WTC11 (cell line): ENCODE measurements around the gene EXPH5.

Source experiments
- FOXP1 ChIP-seq: sonication (generic); formaldehyde crosslinking; IDR thresholded peaks from 2 replicates; pipeline ENCODE4 v1.8.0; 2022; ENCODE audit warnings: missing genetic modification reagents, mild to moderate bottlenecking, moderate library complexity, borderline replicate concordance
- SP1 ChIP-seq: sonication (generic); formaldehyde crosslinking; conservative IDR thresholded peaks from 2 replicates; pipeline ENCODE4 v1.8.1; 2022; ENCODE audit warnings: missing genetic modification reagents
- ZNF671 ChIP-seq: fragments of 250-450 bp; sonication (Bioruptor Pico); IDR thresholded peaks from 2 replicates; pipeline ENCODE4 v1.8.0; 2021; ENCODE audit warnings: mild to moderate bottlenecking
- TF ChIP-seq, protein P1 (sequence below): sonication (generic); formaldehyde crosslinking; IDR thresholded peaks from 2 replicates; pipeline ENCODE4 v1.8.1; 2023; ENCODE audit warnings: mild to moderate bottlenecking, missing genetic modification reagents, moderate library complexity
- TF ChIP-seq, protein P2 (sequence below): fragments of 200-600 bp; IDR thresholded peaks from 2 replicates; pipeline ENCODE4 v1.8.0; 2022; ENCODE audit warnings: antibody characterized with exemption
- TF ChIP-seq, protein P3 (sequence below): fragments of 250-450 bp; sonication (Bioruptor Pico); IDR thresholded peaks from 2 replicates; pipeline ENCODE4 v1.9.0; 2021; ENCODE audit warnings: moderate library complexity, mild to moderate bottlenecking, inconsistent platforms, borderline replicate concordance

- TF ChIP-seq SP1 (CRISPR knock-in tag), result no peak
- no peak for TF ChIP-seq ZNF671
- TF ChIP-seq, protein P1, sequence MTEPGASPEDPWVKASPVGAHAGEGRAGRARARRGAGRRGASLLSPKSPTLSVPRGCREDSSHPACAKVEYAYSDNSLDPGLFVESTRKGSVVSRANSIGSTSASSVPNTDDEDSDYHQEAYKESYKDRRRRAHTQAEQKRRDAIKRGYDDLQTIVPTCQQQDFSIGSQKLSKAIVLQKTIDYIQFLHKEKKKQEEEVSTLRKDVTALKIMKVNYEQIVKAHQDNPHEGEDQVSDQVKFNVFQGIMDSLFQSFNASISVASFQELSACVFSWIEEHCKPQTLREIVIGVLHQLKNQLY (CRISPR knock-in tag), result no peak
- no peak for TF ChIP-seq FOXP1 (CRISPR knock-in tag)
- TF ChIP-seq, protein P2, sequence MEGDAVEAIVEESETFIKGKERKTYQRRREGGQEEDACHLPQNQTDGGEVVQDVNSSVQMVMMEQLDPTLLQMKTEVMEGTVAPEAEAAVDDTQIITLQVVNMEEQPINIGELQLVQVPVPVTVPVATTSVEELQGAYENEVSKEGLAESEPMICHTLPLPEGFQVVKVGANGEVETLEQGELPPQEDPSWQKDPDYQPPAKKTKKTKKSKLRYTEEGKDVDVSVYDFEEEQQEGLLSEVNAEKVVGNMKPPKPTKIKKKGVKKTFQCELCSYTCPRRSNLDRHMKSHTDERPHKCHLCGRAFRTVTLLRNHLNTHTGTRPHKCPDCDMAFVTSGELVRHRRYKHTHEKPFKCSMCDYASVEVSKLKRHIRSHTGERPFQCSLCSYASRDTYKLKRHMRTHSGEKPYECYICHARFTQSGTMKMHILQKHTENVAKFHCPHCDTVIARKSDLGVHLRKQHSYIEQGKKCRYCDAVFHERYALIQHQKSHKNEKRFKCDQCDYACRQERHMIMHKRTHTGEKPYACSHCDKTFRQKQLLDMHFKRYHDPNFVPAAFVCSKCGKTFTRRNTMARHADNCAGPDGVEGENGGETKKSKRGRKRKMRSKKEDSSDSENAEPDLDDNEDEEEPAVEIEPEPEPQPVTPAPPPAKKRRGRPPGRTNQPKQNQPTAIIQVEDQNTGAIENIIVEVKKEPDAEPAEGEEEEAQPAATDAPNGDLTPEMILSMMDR, result no peak
- TF ChIP-seq, protein P3, sequence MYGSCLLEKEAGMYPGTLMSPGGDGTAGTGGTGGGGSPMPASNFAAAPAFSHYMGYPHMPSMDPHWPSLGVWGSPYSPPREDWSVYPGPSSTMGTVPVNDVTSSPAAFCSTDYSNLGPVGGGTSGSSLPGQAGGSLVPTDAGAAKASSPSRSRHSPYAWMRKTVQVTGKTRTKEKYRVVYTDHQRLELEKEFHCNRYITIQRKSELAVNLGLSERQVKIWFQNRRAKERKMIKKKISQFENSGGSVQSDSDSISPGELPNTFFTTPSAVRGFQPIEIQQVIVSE, result no peak
Measured at GRCh38 chr11:108559340-108559739, 34.2 kb downstream of the EXPH5 start.
